IMR-90 (cell line): ENCODE results near the gene TUSC2. TPM values are rescaled to one million over a fixed set of nuclear protein-coding genes. Genes with fewer than 3 reads are reported as not detected.
A peak's percentile ranks its signal among the peaks of the same experiment; 100 is the strongest.

ENCODE experiments used
- ATAC-seq: fragments of 200-7000 bp; cut with Tn5 transposase; 2 replicates; pipeline ENCODE4 v1.9.1; 2020; ENCODE audit warnings: low read depth, mild to moderate bottlenecking, moderate library complexity
- BruUV-seq: library from RNA; stranded (reverse); fragments of 400-500 nt; replicated peaks from 2 replicates; lab custom pipeline; 2021; lab: Mats Ljungman, UMichigan
- CTCF ChIA-PET: fragments of 300-600 bp; formaldehyde crosslinking; extraction: SDS; loops from one replicate; lab custom pipeline; 2021; ENCODE audit warnings: antibody characterized with exemption; lab: Yijun Ruan, JAX
- POLR2A ChIA-PET: fragments of 300-600 bp; sonication (Branson Sonifier 250); formaldehyde crosslinking; loops from one replicate; lab custom pipeline; 2022; ENCODE audit warnings: antibody characterized with exemption; ENCODE audit not compliant: unreplicated experiment; lab: Charles Lee
- DNase-seq: peaks from one replicate; pipeline ENCODE4 v3.0.0; 2013
- H2AFZ ChIP-seq: replicated peaks from 2 replicates; pipeline ENCODE3; 2013; ENCODE audit warnings: low read length, mild to moderate bottlenecking; ENCODE audit not compliant: poor library complexity
- H2AK5ac ChIP-seq: 2 replicates; pipeline ENCODE4 v1.6.1; 2013; ENCODE audit warnings: low read depth, low read length, inconsistent platforms
- H2AK9ac ChIP-seq: replicated peaks from 2 replicates; pipeline ENCODE3; 2013; ENCODE audit warnings: mild to moderate bottlenecking, low read depth, low read length, moderate library complexity; ENCODE audit not compliant: poor library complexity
- H2BK120ac ChIP-seq: 2 replicates; pipeline ENCODE4 v1.6.1; 2013; ENCODE audit warnings: low read depth, low read length, inconsistent platforms
- H2BK15ac ChIP-seq: 3 replicates; pipeline ENCODE4 v1.6.1; 2013; ENCODE audit warnings: low read depth, low read length, inconsistent platforms
- H2BK20ac ChIP-seq: 2 replicates; pipeline ENCODE4 v1.6.1; 2013; ENCODE audit warnings: low read depth, mild to moderate bottlenecking, inconsistent platforms, low read length, moderate library complexity
- H2BK5ac ChIP-seq: 2 replicates; pipeline ENCODE4 v1.6.1; 2013; ENCODE audit warnings: mild to moderate bottlenecking, low read depth, low read length, inconsistent platforms; ENCODE audit not compliant: poor library complexity, severe bottlenecking
- H3K14ac ChIP-seq: replicated peaks from 2 replicates; pipeline ENCODE4 v1.6.1; 2013; ENCODE audit warnings: low read depth, low read length, inconsistent platforms
- H3K18ac ChIP-seq: 2 replicates; pipeline ENCODE4 v1.6.1; 2013; ENCODE audit warnings: low read depth, low read length, control low read depth
- H3K23ac ChIP-seq: 2 replicates; pipeline ENCODE4 v1.6.1; 2013; ENCODE audit warnings: low read depth, low read length, inconsistent platforms
- H3K27ac ChIP-seq: 2 replicates; pipeline ENCODE4 v1.5.1; 2013; ENCODE audit warnings: mild to moderate bottlenecking, control low read depth, low read length; ENCODE audit not compliant: insufficient read depth
- H3K27me3 ChIP-seq: 2 replicates; pipeline ENCODE4 v1.6.1; 2013; ENCODE audit warnings: low read length; ENCODE audit not compliant: control insufficient read depth, insufficient read depth
- H3K36me3 ChIP-seq: 2 replicates; pipeline ENCODE4 v1.6.1; 2013; ENCODE audit warnings: low read length, mixed read lengths; ENCODE audit not compliant: control insufficient read depth, insufficient read depth
- H3K4ac ChIP-seq: 2 replicates; pipeline ENCODE4 v1.6.1; 2013; ENCODE audit warnings: low read depth, low read length, inconsistent platforms
- H3K4me1 ChIP-seq: 2 replicates; pipeline ENCODE4 v1.6.1; 2013; ENCODE audit warnings: low read length, mixed read lengths; ENCODE audit not compliant: control insufficient read depth, insufficient read depth
- H3K4me2 ChIP-seq: 2 replicates; pipeline ENCODE4 v1.6.1; 2013; ENCODE audit warnings: low read depth, mild to moderate bottlenecking, control low read depth, low read length, moderate library complexity
- H3K4me3 ChIP-seq: 2 replicates; pipeline ENCODE4 v1.5.1; 2013; ENCODE audit warnings: low read depth, mild to moderate bottlenecking, control low read depth, low read length, moderate library complexity; ENCODE audit not compliant: insufficient read depth
- H3K56ac ChIP-seq: 2 replicates; pipeline ENCODE4 v1.6.1; 2013; ENCODE audit warnings: low read length, inconsistent platforms; ENCODE audit not compliant: insufficient read depth; ENCODE audit errors: extremely low read depth
- H3K79me1 ChIP-seq, 2 experiments: 2 replicates each; pipeline ENCODE4 v1.6.1; 2013; ENCODE audit warnings: low read length in 2 of 2, inconsistent platforms in 1 of 2, low read depth in 1 of 2
- H3K9ac ChIP-seq: 2 replicates; pipeline ENCODE4 v1.6.1; 2013; ENCODE audit warnings: low read depth, low read length, control low read depth
- H3K9me1 ChIP-seq: 2 replicates; pipeline ENCODE4 v1.6.1; 2013; ENCODE audit warnings: low read length, inconsistent platforms; ENCODE audit not compliant: insufficient read depth
- H3K9me3 ChIP-seq: 2 replicates; pipeline ENCODE4 v1.6.1; 2013; ENCODE audit warnings: low read length; ENCODE audit not compliant: control insufficient read depth, insufficient read depth
- H4K20me1 ChIP-seq: 2 replicates; pipeline ENCODE4 v1.6.1; 2013; ENCODE audit warnings: low read length, inconsistent platforms; ENCODE audit not compliant: insufficient read depth
- H4K5ac ChIP-seq: 2 replicates; pipeline ENCODE4 v1.6.1; 2013; ENCODE audit warnings: mild to moderate bottlenecking, low read depth, low read length, control low read depth
- H4K8ac ChIP-seq, 2 experiments: 2 replicates each; pipeline ENCODE4 v1.6.1; 2013; ENCODE audit warnings: low read depth in 2 of 2, low read length in 2 of 2, control low read depth in 1 of 2, inconsistent platforms in 1 of 2
- H4K91ac ChIP-seq: 2 replicates; pipeline ENCODE4 v1.6.1; 2013; ENCODE audit warnings: low read depth, low read length, inconsistent platforms; ENCODE audit not compliant: insufficient read depth
- BHLHE40 ChIP-seq: fragments of 150-350 bp; IDR thresholded peaks from 2 replicates; pipeline ENCODE4 v1.6.1; 2016; ENCODE audit warnings: mild to moderate bottlenecking, low read depth, low read length
- CEBPB ChIP-seq: IDR thresholded peaks from 2 replicates; pipeline ENCODE4 v1.6.1; 2012; ENCODE audit warnings: low read depth, low read length, improper control_type of control experiment
- CHD1 ChIP-seq: IDR thresholded peaks from 2 replicates; pipeline ENCODE4 v1.6.1; 2012; ENCODE audit warnings: low read depth, low read length, improper control_type of control experiment
- CTCF ChIP-seq: conservative IDR thresholded peaks from 2 replicates; pipeline ENCODE4 v1.5.1; 2012; ENCODE audit warnings: mild to moderate bottlenecking, low read depth, low read length, improper control_type of control experiment
- FOS ChIP-seq: fragments of 150-350 bp; IDR thresholded peaks from 2 replicates; pipeline ENCODE4 v1.6.1; 2016; ENCODE audit warnings: low read depth, low read length
- MAFK ChIP-seq: IDR thresholded peaks from 2 replicates; pipeline ENCODE4 v1.6.1; 2012; ENCODE audit warnings: low read depth, low read length, improper control_type of control experiment
- MAZ ChIP-seq: IDR thresholded peaks from 2 replicates; pipeline ENCODE4 v1.6.1; 2012; ENCODE audit warnings: low read depth, mild to moderate bottlenecking, low read length, improper control_type of control experiment, moderate library complexity, borderline replicate concordance
- NFE2L2 ChIP-seq: fragments of 150-350 bp; IDR thresholded peaks from 2 replicates; pipeline ENCODE4 v1.6.1; 2016; ENCODE audit warnings: low read depth, mild to moderate bottlenecking, low read length
- POLR2A ChIP-seq: IDR thresholded peaks from 2 replicates; pipeline ENCODE4 v1.6.1; 2012; ENCODE audit warnings: mild to moderate bottlenecking, low read depth, low read length
- RFX5 ChIP-seq: IDR thresholded peaks from 2 replicates; pipeline ENCODE4 v1.8.0; 2012; ENCODE audit warnings: low read depth, mild to moderate bottlenecking, low read length, moderate library complexity
- SMC3 ChIP-seq: fragments of 150-350 bp; IDR thresholded peaks from 2 replicates; pipeline ENCODE4 v1.6.1; 2016; ENCODE audit warnings: low read depth, mild to moderate bottlenecking, antibody characterized with exemption, low read length, moderate library complexity
- USF2 ChIP-seq: fragments of 150-350 bp; IDR thresholded peaks from 2 replicates; pipeline ENCODE4 v1.6.1; 2017; ENCODE audit warnings: mild to moderate bottlenecking, antibody characterized with exemption, low read length, low read depth
- WGBS, 2 experiments: methylation state at CpG; one replicate each; pipeline versions ENCODE4 v1.1.5 to v1.1.7; 2013; ENCODE audit warnings: missing lambda C conversion rate in 2 of 2; ENCODE audit not compliant: insufficient read length in 1 of 2; ENCODE audit errors: extremely low coverage in 2 of 2; 5-methylcytosine and 5-hydroxymethylcytosine counted together
- dilution Hi-C: fragments of 300-500 bp; cut with HindIII; formaldehyde crosslinking; loops from one replicate; pipeline ENCODE4 v1.14.3; 2018; ENCODE audit warnings: low sequenced_read_pairs; ENCODE audit not compliant: unreplicated experiment
- in situ Hi-C: fragments of 300-500 bp; cut with MboI; formaldehyde crosslinking; loops from 3 replicates; pipeline ENCODE4 v1.14.3; 2019; ENCODE audit warnings: low sequenced_read_pairs, inconsistent platforms, mixed read lengths
- intact Hi-C: fragments of 100-400 bp; cut with micrococcal nuclease; formaldehyde crosslinking; loops from 2 replicates; pipeline ENCODE4 v1.10.0; 2022
- polyA plus RNA-seq, 3 experiments: library from polyadenylated mRNA; depleted of rRNA; stranded (reverse); fragments of >200 nt; gene quantifications; 2 replicates each; pipeline ENCODE4 v1.2.3, GENCODE V29; 2012; ENCODE audit warnings: low replicate concordance in 1 of 3
- total RNA-seq: library from RNA; depleted of rRNA; stranded (reverse); fragments of >200 nt; gene quantifications from 2 replicates; pipeline ENCODE4 v1.2.3, GENCODE V29; 2012
- TF ChIP-seq, protein P1 (sequence below): fragments of 150-350 bp; IDR thresholded peaks from 2 replicates; pipeline ENCODE4 v1.6.1; 2016; ENCODE audit warnings: low read depth, mild to moderate bottlenecking, low read length, moderate library complexity, borderline replicate concordance

The TUSC2 gene
- total and polyA plus RNA-seq, 2 of the 4 experiments (the other 2 are of a cell fraction) = 13.4 to 24.0 TPM

DNA sequence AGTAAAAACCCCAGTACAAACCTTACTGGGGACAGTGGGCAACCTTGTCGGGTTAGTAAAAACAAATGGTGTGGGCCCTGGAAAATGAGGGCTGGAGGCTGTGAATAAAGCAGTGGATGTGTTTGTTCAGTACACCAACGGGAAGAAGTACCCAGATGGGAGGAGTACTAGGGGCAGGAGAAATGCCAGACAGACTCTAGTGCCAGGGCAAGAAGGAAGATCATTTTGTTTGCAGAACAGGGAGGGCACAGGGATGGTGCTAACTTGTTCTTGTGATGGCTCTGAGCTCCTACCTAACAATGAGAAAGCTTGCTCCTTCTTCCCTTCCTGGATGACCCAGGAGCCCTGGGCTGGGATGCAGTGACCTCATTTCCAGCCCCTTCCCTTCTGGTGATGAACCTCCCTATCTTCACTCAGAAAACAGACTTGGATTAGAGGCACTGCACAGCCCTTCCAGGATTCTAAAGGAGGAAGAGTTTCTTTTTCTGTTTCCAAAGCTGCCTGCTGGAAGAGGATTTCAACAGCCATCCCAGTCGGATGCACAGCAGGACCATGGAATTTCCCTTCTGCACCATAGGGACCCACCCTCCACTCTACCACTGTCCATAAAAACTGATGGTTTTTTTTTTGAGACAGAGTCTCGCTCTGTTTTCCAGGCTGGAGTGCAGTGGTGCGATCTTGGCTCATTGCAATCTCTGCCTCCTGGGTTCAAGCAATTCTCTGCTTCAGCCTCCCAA is 6.5 kb upstream of the TUSC2 start:
- peaks cover 23% of the 10 kb centered on the region for H3K9me1 ChIP-seq
- no peak overlapping the region for H2BK20ac ChIP-seq
- ATAC-seq (no peak), DNase-seq (no peak)
- no peak overlapping the region for H4K91ac ChIP-seq
- in situ Hi-C loops (loop anchor here (25.0 kb wide), 3 partner anchors 1053 to 1828 kb away; partner anchors contain the start of genes ABHD14B, GPR62, MANF and PCBP4), dilution Hi-C loops (no loop called here), intact Hi-C loops (no loop called here)
- H3K27ac ChIP-seq = no peak overlapping the region
- H3K4ac ChIP-seq = peak overlapping the region; percentile 1
- H3K9me3 ChIP-seq = no peaks in the 10 kb centered on the region
- H2AK9ac ChIP-seq = no peak overlapping the region
- no peak overlapping the region for H2AK5ac ChIP-seq
- no peak overlapping the region for H3K4me3 ChIP-seq
- H3K36me3 ChIP-seq = peaks cover 29% of the 10 kb centered on the region
- no peak overlapping the region for H2BK120ac ChIP-seq
- H3K9ac ChIP-seq = peak overlapping the region; percentile 17
- peaks cover 51% of the 10 kb centered on the region for H4K20me1 ChIP-seq
- POLR2A ChIA-PET = no interaction called here
- no TSS peak for BruUV-seq
- H2AFZ ChIP-seq = no peak overlapping the region
- H3K4me1 ChIP-seq = peaks cover 19% of the 10 kb centered on the region
- H4K5ac ChIP-seq = no peak overlapping the region
- 0 out of 2 replicates have a peak overlapping the region, but pooled peaks have one; percentile 14 for H3K14ac ChIP-seq
- peaks cover 39 to 68% of the 10 kb centered on the region in 2 experiments for H3K79me1 ChIP-seq
- no peak overlapping the region for H3K56ac ChIP-seq
- no peak overlapping the region for H2BK5ac ChIP-seq
- CTCF ChIA-PET = interaction anchor here (0.7 to 1.0 kb wide), 2 partner anchors 75 to 81 kb away, joined by 3 read pairs; no protein-coding TSS in a partner anchor
- no peak overlapping the region for H2BK15ac ChIP-seq
- H3K4me2 ChIP-seq = peak overlapping the region; percentile 48
- H3K23ac ChIP-seq = peak overlapping the region; percentile 86
- H3K27me3 ChIP-seq = no peaks in the 10 kb centered on the region
- 92% methylated on average over 2 of the region's 5 CpGs; no CpG with 5 or more reads in 1 of the 2 experiments for WGBS, 2 experiments
- no peak overlapping the region for H3K18ac ChIP-seq
- H4K8ac ChIP-seq = peak overlapping the region in 1 of 2 experiments; percentile 15; a peak in 1 of 4 replicates
- no peak for TF ChIP-seq MAFK
- no peak for TF ChIP-seq BHLHE40
- TF ChIP-seq FOS = no peak
- no peak for TF ChIP-seq NFE2L2
- no peak for TF ChIP-seq POLR2A
- no peak for TF ChIP-seq RFX5
- TF ChIP-seq, protein P1, sequence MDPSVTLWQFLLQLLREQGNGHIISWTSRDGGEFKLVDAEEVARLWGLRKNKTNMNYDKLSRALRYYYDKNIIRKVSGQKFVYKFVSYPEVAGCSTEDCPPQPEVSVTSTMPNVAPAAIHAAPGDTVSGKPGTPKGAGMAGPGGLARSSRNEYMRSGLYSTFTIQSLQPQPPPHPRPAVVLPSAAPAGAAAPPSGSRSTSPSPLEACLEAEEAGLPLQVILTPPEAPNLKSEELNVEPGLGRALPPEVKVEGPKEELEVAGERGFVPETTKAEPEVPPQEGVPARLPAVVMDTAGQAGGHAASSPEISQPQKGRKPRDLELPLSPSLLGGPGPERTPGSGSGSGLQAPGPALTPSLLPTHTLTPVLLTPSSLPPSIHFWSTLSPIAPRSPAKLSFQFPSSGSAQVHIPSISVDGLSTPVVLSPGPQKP = no peak
- TF ChIP-seq CTCF = no peak
- no peak for TF ChIP-seq CEBPB
- TF ChIP-seq SMC3 = no peak
- no peak for TF ChIP-seq MAZ
- no peak for TF ChIP-seq CHD1
- TF ChIP-seq USF2 = no peak
